Neuronal stem cell (in vitro differentiated cells): Measurements from ENCODE around the gene EYS.
"Not testable (repeated sequence)": the region's sequence is repeated elsewhere in the genome, so short reads cannot be mapped to it uniquely, and the experiment has no call there.

Experiments used
- DNase-seq: peaks from one replicate; pipeline ENCODE4 v3.0.0-alpha.2; 2013; ENCODE audit warnings: low spot score
- H2AFZ ChIP-seq: one replicate; pipeline ENCODE4 v1.6.1; 2013; ENCODE audit warnings: mild to moderate bottlenecking, low read length, inconsistent platforms
- H2AK5ac ChIP-seq: 2 replicates; pipeline ENCODE4 v1.6.1; 2013; ENCODE audit warnings: low read depth, mild to moderate bottlenecking, inconsistent platforms, low read length, moderate library complexity, mixed read lengths
- H2BK120ac ChIP-seq: 2 replicates; pipeline ENCODE4 v1.6.1; 2013; ENCODE audit warnings: low read depth, mild to moderate bottlenecking, inconsistent platforms, low read length, moderate library complexity, mixed read lengths
- H2BK12ac ChIP-seq: one replicate; pipeline ENCODE4 v1.6.1; 2013; ENCODE audit warnings: low read length, inconsistent platforms
- H2BK15ac ChIP-seq: 2 replicates; pipeline ENCODE4 v1.6.1; 2013; ENCODE audit warnings: mild to moderate bottlenecking, low read length, inconsistent platforms, mixed read lengths
- H2BK5ac ChIP-seq: one replicate; pipeline ENCODE4 v1.6.1; 2013; ENCODE audit warnings: inconsistent platforms, mild to moderate bottlenecking, low read length, moderate library complexity
- H3K14ac ChIP-seq: one replicate; pipeline ENCODE4 v1.6.1; 2013; ENCODE audit warnings: low read length, inconsistent platforms
- H3K18ac ChIP-seq: 2 replicates; pipeline ENCODE4 v1.6.1; 2013; ENCODE audit warnings: low read length, inconsistent platforms
- H3K23ac ChIP-seq: 2 replicates; pipeline ENCODE4 v1.6.1; 2013; ENCODE audit warnings: low read depth, mild to moderate bottlenecking, mixed read lengths, low read length, inconsistent platforms; ENCODE audit not compliant: poor library complexity
- H3K27ac ChIP-seq: replicated peaks from 3 replicates; pipeline ENCODE4 v1.5.1; 2013; ENCODE audit warnings: low read length, inconsistent platforms
- H3K27me3 ChIP-seq, 3 experiments: 2 replicates each; pipeline ENCODE4 v1.6.1; 2013; ENCODE audit warnings: low read length in 3 of 3, mild to moderate bottlenecking in 2 of 3, inconsistent platforms in 1 of 3, low read depth in 1 of 3, mixed read lengths in 1 of 3, moderate library complexity in 1 of 3; ENCODE audit not compliant: control insufficient read depth in 3 of 3, insufficient read depth in 3 of 3
- H3K36me3 ChIP-seq, 2 donors: replicated peaks in 1 of 2; 2 replicates each; pipeline ENCODE4 v1.6.1; 2013; ENCODE audit warnings: low read length in 2 of 2; ENCODE audit not compliant: control insufficient read depth in 2 of 2, insufficient read depth in 2 of 2
- H3K4ac ChIP-seq: 2 replicates; pipeline ENCODE4 v1.6.1; 2013; ENCODE audit warnings: inconsistent platforms, mild to moderate bottlenecking, low read length, moderate library complexity
- H3K4me1 ChIP-seq, 2 donors: 1 replicate in 1 of 2; 2 replicates in 1 of 2; pipeline ENCODE4 v1.6.1; 2013; ENCODE audit warnings: low read length in 2 of 2, low read depth in 1 of 2; ENCODE audit not compliant: control insufficient read depth in 2 of 2, insufficient read depth in 1 of 2
- H3K4me2 ChIP-seq: one replicate; pipeline ENCODE4 v1.6.1; 2013; ENCODE audit warnings: mild to moderate bottlenecking, low read length, inconsistent platforms; ENCODE audit not compliant: insufficient read depth, poor library complexity, severe bottlenecking
- H3K4me3 ChIP-seq, 2 donors: 2 replicates each; pipeline ENCODE4 v1.5.1; 2013; ENCODE audit warnings: low read length in 2 of 2, mild to moderate bottlenecking in 2 of 2, inconsistent platforms in 1 of 2, moderate library complexity in 1 of 2
- H3K79me1 ChIP-seq: one replicate; pipeline ENCODE4 v1.6.1; 2013; ENCODE audit warnings: low read depth, mild to moderate bottlenecking, inconsistent platforms, low read length, moderate library complexity
- H3K9ac ChIP-seq: one replicate; pipeline ENCODE4 v1.6.1; 2013; ENCODE audit warnings: mild to moderate bottlenecking, low read depth, low read length, inconsistent platforms; ENCODE audit not compliant: poor library complexity
- H3K9me3 ChIP-seq, 2 donors: replicated peaks in 1 of 2; 2 replicates each; pipeline versions ENCODE3 to v1.6.1; 2013; ENCODE audit warnings: low read length in 2 of 2, mild to moderate bottlenecking in 2 of 2, inconsistent platforms in 1 of 2, low read depth in 1 of 2, mixed read lengths in 1 of 2, moderate library complexity in 1 of 2; ENCODE audit not compliant: control insufficient read depth in 2 of 2, insufficient read depth in 1 of 2
- H4K8ac ChIP-seq: one replicate; pipeline ENCODE4 v1.6.1; 2013; ENCODE audit warnings: low read depth, mild to moderate bottlenecking, inconsistent platforms, low read length, moderate library complexity
- H4K91ac ChIP-seq: one replicate; pipeline ENCODE4 v1.6.1; 2013; ENCODE audit warnings: low read length, low read depth, mild to moderate bottlenecking, inconsistent platforms; ENCODE audit not compliant: poor library complexity
- WGBS, 2 donors: extraction: QIAGEN DNeasy Blood & Tissue Kit; methylation state at CpG; one replicate each; pipeline ENCODE4 v1.1.7; 2013; ENCODE audit warnings: missing lambda C conversion rate in 2 of 2, mixed read lengths in 1 of 2; ENCODE audit not compliant: insufficient read length in 2 of 2, insufficient replicate concordance in 1 of 2; ENCODE audit errors: extremely low coverage in 2 of 2; 5-methylcytosine and 5-hydroxymethylcytosine counted together

Gene EYS

DNA sequence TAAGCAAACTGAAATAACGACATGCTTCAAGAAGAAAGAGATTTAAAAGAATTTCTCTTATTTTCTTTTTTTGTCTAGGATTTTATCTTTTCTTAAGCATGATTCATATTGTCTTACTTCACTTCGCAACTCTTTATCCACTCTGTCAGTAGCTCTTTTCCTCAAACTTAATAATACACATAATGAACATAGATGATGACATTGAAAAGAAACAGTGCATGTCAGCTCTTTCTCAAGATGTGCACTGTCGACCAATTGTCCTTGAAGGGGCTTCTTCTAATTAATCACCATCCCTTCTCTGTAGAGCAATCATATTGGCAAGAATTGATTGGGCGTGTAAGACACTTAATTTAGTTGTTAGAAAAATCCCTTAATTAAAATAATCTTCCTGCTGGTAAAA is 356.5 kb downstream of the EYS start:
- Histone ChIP-seq H2AK5ac (no peak overlapping the region), H3K27ac (no peak overlapping the region), H2BK15ac (no peak overlapping the region), H3K27me3 (no peaks in the 10 kb centered on the region), H3K18ac (no peak overlapping the region), H3K79me1 (no peaks in the 10 kb centered on the region), H3K4me3 (no peak overlapping the region), H3K4me2 (no peak overlapping the region), H2BK120ac (no peak overlapping the region), H3K4me1 (no peaks in the 10 kb centered on the region), H3K9ac (no peak overlapping the region), H2BK12ac (no peak overlapping the region), H4K8ac (no peak overlapping the region), H3K36me3 (no peaks in the 10 kb centered on the region), H4K91ac (no peak overlapping the region), H3K23ac (no peak overlapping the region), H3K14ac (no peak overlapping the region), H2BK5ac (no peak overlapping the region), H2AFZ (no peak overlapping the region), H3K4ac (no peak overlapping the region), H3K9me3 (no peaks in the 10 kb centered on the region)
- no peak for DNase-seq
- no CpG with 5 or more reads among the region's 4 CpGs for WGBS, 2 donors

DNA sequence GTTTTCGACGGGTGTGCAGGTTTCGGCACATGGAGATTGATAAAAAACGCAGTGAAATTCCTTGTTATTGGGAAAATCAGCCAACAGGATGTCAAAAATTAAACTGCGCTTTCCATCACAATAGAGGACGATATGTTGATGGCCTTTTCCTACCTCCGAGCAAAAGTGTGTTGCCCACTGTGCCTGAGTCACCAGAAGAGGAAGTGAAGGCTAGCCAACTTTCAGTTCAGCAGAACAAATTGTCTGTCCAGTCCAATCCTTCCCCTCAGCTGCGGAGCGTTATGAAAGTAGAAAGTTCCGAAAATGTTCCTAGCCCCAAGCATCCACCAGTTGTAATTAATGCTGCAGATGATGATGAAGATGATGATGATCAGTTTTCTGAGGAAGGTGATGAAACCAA is 404.4 kb downstream of the EYS start:
- not testable (repeated sequence) for H3K4ac ChIP-seq, H2BK12ac ChIP-seq, H3K4me3 ChIP-seq, H4K8ac ChIP-seq, H2BK15ac ChIP-seq, H3K4me1 ChIP-seq, H3K36me3 ChIP-seq, H3K23ac ChIP-seq, H3K9me3 ChIP-seq, H3K18ac ChIP-seq, H2AK5ac ChIP-seq, H2AFZ ChIP-seq, H3K9ac ChIP-seq, H2BK120ac ChIP-seq, H3K27ac ChIP-seq, H3K79me1 ChIP-seq, H2BK5ac ChIP-seq, DNase-seq, H3K14ac ChIP-seq, H3K4me2 ChIP-seq, H4K91ac ChIP-seq, H3K27me3 ChIP-seq
- WGBS, 2 donors: no CpG with 5 or more reads among the region's 10 CpGs

DNA sequence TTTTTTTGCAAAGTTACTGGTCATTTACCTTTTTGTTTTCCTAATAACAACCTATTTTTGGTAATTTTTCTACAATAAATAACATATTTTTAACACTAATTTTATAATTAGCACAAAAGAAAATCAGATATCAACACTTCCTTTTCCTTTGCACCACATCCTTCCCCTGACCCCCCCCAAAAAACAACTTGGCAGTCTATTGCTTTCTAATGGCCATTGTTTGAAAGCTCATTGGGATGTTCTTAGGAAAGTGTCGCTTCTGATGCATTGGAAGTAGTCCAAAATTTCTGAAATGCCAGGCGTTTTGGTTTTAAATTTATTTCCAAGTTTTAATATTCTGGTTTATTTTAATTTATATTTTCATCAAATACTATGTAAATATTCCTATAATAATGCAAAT is 407.8 kb downstream of the EYS start:
- no peak overlapping the region for H2AK5ac ChIP-seq
- H3K27ac ChIP-seq: no peak overlapping the region
- no peak overlapping the region for H2AFZ ChIP-seq
- no peak overlapping the region for H3K23ac ChIP-seq
- no peak overlapping the region for H2BK5ac ChIP-seq
- H3K18ac ChIP-seq: no peak overlapping the region
- H3K79me1 ChIP-seq: no peaks in the 10 kb centered on the region
- no peak overlapping the region for H4K8ac ChIP-seq
- no peak overlapping the region for H2BK120ac ChIP-seq
- DNase-seq: no peak
- no peak overlapping the region for H2BK15ac ChIP-seq
- no peaks in the 10 kb centered on the region for H3K36me3 ChIP-seq
- H4K91ac ChIP-seq: no peak overlapping the region
- H3K4me1 ChIP-seq: no peaks in the 10 kb centered on the region
- no peak overlapping the region for H3K14ac ChIP-seq
- WGBS, 2 donors: no CpG with 5 or more reads among the region's 2 CpGs
- no peak overlapping the region for H3K4me2 ChIP-seq
- no peak overlapping the region for H3K9ac ChIP-seq
- no peak overlapping the region for H3K4me3 ChIP-seq
- no peak overlapping the region for H3K4ac ChIP-seq
- H3K9me3 ChIP-seq: no peaks in the 10 kb centered on the region
- no peak overlapping the region for H2BK12ac ChIP-seq
- H3K27me3 ChIP-seq: no peaks in the 10 kb centered on the region

DNA sequence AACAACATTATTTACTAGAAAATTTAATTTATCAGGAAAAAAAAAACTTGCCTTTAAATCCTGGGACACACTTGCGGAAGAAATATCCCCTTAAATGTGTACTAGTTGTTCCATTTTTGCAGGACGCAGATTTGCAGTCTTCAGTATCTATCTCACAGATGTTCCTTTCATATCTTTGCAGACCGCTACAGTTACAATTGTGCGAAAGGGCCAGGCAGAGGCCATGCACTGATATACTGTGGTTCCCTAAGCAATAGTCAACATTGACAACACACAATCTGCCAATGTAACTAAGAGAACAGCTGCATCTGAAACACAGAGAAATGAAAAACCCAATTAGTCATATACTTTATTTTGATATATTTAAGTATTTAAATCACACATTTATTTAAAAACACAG is 411.2 kb downstream of the EYS start:
- Histone ChIP-seq H2BK15ac (no peak overlapping the region), H2BK5ac (no peak overlapping the region), H3K23ac (no peak overlapping the region), H4K91ac (no peak overlapping the region), H3K14ac (no peak overlapping the region), H2BK12ac (no peak overlapping the region), H3K9me3 (no peaks in the 10 kb centered on the region), H3K36me3 (no peaks in the 10 kb centered on the region), H3K79me1 (no peaks in the 10 kb centered on the region), H3K9ac (no peak overlapping the region), H2BK120ac (no peak overlapping the region), H3K4ac (no peak overlapping the region), H2AFZ (no peak overlapping the region), H4K8ac (no peak overlapping the region), H2AK5ac (no peak overlapping the region), H3K27ac (no peak overlapping the region), H3K27me3 (no peaks in the 10 kb centered on the region), H3K4me2 (no peak overlapping the region), H3K4me3 (no peak overlapping the region), H3K4me1 (no peaks in the 10 kb centered on the region), H3K18ac (no peak overlapping the region)
- no peak for DNase-seq
- WGBS, 2 donors: no CpG with 5 or more reads among the region's 4 CpGs
